ENCODE data around the gene ZNF425.
"Not testable (repeated sequence)": the region's sequence is repeated elsewhere in the genome, so short reads cannot be mapped to it uniquely, and the experiment has no call there.

ZNF425 gene

DNA sequence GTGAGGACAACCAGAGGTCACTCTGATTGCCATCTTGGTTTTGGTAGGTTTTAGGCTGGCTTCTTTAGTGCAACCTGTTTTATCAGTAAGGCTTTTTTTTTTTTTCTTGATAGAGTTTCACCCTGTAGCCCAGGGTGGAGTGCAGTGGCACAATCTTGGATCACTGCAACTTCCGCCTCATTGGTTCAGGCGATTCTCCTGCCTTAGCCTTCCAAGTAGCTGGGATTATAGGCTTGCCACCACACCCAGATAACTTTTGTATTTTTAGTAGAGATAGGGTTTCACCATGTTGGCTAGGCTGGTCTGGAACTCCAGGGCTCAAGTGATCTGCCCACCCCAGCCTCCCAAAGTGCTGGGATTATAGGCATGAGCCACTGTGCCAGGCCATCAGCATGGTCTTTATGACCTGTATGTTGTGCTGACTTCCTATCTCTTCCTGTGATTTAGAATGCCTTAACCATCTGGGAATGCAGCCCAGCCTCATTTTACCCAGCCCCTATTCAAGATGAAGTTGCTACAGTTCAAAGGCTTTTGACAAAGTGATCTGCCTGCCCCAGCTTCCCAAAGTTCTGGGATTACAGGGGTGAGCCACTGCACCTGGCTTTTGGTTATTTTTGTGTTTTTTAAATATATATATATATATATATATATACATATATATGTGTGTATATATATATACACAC lies 7.0 kb upstream of the ZNF425 start:
- FAIRE-seq (no peak), DNase-seq (ENCODE audit: low spot score) (no peak)

DNA sequence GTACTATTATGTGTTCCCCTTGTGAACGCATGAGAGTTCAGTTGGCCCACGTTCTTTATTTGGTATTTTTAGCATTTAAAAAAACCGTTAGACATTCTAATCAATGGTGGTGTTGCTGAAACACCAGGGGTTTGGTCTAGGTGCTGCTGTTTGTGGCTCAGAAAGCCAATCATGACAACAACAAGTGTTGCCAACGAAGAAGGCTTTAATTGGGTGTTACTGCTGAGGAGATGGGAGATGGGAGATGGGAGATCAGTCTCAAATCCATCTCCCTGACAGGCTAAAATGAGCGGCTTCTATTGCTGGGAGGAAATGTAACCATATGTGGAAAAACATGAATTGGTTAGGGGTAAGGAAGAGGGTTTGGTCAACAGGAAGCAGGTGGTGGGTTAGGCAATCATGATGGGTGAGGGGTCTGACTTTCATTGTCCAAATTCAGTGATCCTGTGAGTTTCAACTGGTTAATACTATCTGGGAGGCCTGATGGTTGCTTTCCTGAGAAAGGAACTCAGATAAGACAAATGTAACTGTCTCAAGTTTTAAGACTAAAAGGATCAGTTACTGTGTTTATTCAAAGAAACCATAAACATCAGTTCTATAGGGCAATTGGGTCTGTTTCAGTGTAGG lies 4.6 kb upstream of the ZNF425 start:
- FAIRE-seq (no peak), DNase-seq (ENCODE audit: low spot score) (no peak)

DNA sequence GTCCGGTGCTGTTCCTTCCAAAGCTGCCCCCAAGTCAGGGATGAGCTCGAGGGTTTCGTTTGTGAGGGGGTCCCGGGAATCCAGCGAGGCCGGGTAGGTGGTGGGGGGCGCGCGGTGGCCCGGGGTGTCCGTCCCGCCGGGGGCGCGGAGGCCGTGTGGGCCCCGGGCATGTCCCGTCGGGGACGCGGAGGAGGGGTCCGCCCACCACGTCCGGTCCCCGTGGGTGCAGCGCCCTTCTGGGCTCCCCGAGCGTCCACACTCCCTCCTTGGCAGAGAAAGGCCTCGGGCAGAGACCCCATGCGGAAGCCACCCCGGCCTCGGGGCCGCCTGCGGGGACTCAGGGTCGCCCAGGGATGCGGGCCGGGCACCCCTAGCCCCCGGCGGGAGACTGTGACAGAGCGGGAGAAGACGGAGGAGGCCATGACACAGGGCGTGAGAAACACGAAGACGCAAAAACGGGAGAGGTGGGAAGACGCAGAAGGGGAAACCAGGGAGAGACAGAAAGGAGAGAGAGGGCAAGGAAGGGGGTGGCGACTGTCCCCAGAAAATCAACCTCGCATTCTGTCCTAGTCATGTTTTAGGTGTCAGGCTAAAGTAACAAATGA lies 640 bp upstream of the ZNF425 start:
- FAIRE-seq (no peak), DNase-seq (ENCODE audit: low spot score) (peak; percentile 35)

DNA sequence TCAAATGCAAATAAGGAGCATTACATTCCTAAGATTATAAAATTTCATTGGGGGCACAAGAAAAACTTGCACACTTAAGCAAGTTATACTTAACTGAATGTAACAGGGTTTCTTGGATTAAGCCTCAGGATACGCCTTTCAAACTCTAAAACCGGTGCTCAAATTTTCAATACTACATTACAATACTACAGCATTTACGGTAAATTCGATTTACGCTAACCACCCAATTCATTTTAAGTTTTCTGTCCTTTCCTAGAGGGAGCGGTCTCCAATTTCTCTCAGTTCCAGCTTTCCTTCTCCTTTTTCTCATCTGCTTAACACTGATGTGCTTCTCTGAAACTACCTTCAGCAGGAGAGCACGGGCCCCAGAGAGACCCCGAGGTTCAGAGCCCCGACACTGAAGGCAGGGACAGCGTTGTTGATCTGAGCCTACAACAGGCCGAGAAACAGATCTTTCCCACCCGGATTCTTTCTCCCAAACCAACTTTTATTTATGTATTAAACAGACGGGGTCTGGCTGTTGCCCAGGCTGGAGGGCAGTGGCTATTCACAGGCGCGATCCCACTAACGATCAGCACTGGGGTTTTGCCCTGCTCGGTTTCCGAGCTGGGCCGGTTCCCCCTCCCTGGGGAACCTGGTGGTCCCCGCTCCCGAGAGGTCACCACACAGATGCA lies 798 bp downstream of the ZNF425 start:
- FAIRE-seq (no peak), DNase-seq (ENCODE audit: low spot score) (peak; percentile 17)

DNA sequence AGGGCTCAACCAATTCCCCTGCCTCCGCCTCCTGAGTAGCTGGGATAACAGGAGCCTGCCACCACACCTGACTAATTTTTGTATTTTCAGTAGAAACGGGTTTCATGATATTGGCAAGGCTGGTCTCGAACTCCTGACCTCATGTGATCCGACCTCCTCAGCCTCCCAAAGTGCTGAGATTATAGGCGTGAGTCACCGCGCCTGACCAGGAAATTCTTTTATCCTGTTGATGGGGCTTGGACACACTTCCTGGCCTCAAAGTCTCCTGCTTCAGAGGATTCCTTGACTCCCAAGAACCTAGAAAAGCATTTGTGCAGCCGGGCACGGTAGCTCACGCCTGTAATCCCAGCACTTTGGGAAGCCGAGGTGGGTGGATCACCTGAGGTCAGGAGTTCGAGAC lies 16.2 kb downstream of the ZNF425 start:
- peak; percentile 14 for DNase-seq (ENCODE audit: low spot score)

DNA sequence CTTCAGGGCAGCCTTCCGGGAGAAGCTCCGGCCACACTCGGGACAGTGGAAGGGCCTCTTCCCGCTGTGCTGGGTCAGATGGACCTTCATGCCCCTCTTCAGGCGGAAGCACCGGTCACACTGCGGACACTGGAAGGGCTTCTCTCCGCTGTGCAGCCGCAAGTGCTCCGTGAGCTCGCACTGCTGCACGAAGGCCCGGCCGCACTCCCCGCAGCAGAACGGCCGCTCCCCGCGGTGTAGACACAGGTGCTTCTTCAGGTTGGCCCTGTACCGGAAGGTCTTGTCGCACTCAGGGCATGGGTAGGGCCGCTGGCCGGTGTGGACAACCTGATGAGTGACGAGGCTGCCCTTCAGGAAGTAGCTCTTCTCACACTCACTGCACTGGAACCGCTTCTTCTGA lies 21.4 kb downstream of the ZNF425 start:
- no peak for DNase-seq (ENCODE audit: low spot score)

More for the DNA sequence above, 16.2 kb downstream of the ZNF425 start:
- FAIRE-seq = no peak

DNA sequence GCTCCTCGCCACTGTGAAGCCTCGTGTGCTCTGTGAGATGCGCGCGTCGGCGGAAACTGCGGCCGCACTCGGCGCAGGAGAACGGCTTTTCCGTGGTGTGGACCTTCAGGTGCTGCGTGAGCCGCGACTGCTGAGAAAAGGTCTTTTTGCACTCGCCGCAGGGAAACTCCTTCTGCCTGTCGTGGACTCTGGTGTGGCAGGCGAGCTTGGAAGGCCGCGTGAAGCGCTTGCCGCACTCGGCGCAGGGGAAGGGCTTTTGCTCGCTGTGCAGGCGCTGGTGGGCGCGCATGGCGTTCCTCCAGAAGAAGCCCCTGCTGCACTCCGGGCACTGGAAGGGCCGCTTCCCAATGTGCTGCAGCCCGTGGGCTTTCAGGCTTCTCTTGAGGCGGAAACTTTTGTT lies 21.9 kb downstream of the ZNF425 start:
- no peak for DNase-seq (ENCODE audit: low spot score)

More for the DNA sequence above, 21.4 kb downstream of the ZNF425 start:
- FAIRE-seq = no peak

DNA sequence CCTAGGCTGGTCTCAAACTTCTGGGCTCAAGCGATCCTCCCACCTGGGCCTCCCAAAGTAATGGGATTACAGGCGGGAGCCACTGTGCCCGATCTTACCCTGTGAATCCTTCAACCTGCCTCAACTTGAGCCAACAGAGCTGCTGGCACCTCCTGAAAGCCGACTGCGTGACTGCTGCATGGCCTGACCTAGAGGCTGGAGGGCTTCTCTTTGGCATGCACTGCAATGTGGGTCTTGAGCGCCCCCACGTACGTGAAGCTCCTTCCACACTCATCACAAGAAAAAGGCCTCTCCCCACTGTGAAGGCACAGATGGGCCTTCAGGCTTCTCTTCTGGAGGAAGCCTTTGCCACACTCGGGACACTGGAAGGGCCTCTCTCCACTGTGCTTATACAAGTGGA lies 22.7 kb downstream of the ZNF425 start:
- FAIRE-seq (no peak), DNase-seq (ENCODE audit: low spot score) (no peak)

More for the DNA sequence above, 21.9 kb downstream of the ZNF425 start:
- no peak for FAIRE-seq

DNA sequence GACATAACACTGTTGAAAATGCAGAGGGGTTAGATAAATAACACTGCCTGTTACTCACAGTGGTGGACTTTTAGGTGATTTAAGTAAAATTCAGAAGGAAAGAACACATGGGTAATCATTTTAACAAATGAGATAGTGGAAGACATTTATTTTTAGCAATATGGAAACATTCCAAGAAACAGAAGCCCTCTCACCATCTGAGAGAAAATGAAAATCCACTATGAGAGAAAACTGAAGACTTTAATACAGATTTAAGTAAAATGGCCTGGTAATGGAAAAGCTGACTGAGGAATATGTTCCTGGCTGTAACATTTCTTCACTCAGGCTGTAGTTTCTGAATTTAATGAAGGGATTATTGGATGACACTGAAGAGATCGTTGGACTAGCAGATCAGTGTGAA lies 23.5 kb downstream of the ZNF425 start:
- DNase-seq (ENCODE audit: low spot score) (no peak), FAIRE-seq (no peak)

DNA sequence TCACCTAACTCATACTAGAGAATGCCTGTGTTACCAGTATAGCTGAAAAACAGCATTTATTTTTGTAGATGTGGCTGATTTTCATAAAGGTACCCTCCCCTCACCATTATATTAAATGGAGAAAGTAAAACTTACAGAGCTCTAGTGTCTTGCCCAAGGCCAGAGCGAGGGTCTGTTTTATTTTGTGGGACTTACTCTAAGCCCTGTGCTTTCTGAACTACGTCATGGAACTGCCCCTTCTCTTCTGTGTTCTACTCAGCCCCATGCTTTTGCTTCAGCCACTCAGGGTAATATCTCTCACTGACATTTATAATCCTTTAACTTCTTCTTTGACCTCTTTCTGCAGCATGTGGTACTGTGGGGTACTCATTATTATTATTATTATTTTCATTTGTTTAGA lies 25.3 kb downstream of the ZNF425 start:
- no peak for DNase-seq (ENCODE audit: low spot score)
- no peak for FAIRE-seq

DNA sequence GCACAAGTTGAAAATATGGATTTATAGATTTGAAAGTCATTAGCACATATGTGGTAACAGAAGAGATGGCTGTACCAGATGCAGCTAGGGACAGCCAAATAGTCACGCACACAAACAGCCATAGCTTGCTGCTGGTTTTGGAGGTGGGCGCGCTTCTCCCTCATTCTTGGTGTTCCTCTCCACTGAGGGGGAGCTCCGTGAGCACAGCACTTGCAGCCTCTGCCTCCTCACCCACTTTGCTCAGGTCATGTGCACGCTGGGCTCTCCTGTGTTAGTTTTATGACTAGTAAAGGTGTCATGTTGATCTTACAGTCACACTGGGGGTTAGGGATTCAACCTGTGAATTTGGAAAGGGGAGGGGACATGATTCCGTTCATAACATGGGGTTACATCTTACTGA lies 27.1 kb downstream of the ZNF425 start:
- no peak for DNase-seq (ENCODE audit: low spot score)
- no peak for FAIRE-seq

DNA sequence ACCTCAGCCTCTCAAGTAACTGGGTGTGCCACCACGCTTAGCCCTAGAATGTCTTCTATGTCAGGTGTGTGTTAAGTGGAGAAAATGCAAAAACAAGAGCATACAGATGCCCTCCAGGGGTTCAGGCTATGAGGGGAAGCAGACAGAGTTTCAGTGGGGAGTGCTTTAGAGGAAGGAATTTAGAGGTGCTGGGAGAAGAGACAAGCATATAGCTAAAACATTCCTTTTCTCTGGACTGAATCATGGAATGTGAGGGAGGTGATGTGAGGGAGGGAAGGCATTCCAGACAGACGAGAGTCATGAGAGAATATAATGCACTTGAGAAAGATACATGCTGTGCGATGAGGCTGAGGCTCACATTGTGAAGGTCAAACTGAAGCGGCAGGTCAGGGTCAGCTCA lies 29.0 kb downstream of the ZNF425 start:
- FAIRE-seq (no peak), DNase-seq (ENCODE audit: low spot score) (no peak)

DNA sequence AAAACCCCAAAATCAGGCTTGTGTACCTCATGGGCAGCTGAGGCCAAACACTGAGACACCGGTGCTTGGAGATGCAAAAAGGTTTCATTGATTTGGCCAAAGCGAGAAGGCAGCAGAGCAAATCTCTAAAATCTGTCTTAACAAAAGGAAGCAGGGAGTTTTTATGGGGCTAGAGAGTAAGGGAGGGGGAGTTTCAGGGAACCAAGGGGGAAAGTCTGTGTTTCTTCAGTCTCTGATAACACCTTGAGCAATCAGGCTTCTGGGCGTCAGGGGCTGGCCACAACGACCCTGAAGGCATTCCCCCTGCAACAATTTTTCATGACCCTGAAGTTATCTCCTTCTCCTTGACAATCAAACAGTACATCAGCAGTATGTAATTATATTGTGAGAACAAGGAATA lies 32.9 kb downstream of the ZNF425 start:
- no peak for DNase-seq (ENCODE audit: low spot score)
- FAIRE-seq = no peak

DNA sequence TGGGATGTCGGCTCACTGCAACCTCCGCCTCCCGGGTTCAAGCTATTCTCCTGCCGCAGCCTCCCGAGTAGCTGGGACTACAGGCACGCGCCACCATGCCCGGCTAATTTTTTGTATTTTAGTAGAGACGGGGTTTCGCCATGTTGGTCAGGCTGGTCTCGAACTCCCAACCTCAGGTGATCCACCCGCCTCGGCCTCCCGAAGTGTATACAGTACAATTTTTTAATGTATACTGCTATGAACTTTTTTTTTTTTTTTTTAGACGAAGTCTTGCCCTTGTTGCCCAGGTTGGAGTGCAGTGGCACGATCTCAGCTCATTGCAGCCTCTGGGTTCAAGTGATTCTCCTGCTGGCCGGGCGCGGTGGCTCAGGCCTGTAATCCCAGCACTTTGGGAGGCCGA lies 33.9 kb downstream of the ZNF425 start:
- DNase-seq (ENCODE audit: low spot score); FAIRE-seq: not testable (repeated sequence)

DNA sequence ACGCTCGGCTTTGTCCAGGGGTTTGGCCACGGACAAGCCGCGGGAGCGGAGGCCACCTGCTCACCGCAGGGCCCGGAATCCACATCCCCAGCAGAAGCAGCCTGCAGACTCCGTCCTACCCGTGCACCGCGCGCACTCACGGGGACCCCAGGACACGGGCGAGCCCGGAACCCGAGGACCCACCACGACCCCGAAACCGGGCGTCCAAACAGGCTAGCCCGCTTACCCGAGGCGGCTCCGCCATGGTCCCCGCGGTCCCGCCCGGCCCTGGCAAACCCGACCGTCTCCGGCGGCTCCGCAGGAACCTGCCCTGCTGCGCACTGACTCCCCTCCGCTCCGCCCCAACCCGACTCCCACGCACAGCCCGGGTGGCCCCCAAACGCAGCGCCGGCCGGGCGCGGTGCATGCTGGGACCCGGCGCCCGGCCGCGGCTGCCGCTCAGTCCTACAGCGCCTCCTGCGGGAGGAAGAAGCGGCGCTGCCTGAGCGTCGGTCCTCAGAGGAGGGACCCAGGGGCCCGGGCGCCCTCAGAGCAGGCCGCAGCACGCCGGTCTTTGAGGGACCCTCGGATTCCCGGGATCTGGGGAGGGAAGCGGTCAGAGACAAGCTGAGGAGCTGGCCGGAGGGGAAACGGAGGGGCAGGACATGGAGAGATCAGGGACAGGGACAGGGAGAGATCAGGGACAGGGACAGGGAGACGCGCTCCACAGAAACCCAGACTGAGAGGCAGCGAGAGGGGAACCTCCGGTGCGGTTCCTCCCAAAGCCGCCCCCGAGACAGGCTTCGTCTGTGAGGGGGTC lies 35.5 kb downstream of the ZNF425 start, which contains the start of gene ZNF786:
ZNF786 (minus strand) TSS at position 322 of the 799 bp plus-strand sequence; CDS start at position 244, 78 bp downstream.
- FAIRE-seq (no peak), DNase-seq (ENCODE audit: low spot score) (peak; percentile 78)

DNA sequence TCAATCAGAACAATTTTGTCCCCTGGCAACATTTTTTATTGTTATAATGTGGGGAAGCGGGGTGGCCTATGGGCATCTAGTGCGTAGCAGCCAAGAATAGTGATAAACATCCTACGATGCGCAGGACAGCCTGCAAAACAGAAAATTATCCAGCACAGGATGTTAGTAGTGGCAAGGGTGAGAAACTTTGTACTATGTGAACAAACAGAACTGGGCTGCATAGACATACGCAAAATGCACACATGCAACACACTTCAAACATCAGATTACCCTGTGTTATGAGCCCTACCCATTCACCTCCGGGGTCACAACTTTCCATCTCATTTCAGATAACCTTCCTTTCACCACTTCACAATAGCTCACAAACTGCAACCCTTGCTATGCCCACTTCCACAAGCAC lies 38.7 kb downstream of the ZNF425 start:
- DNase-seq (ENCODE audit: low spot score) (no peak), FAIRE-seq (no peak)

DNA sequence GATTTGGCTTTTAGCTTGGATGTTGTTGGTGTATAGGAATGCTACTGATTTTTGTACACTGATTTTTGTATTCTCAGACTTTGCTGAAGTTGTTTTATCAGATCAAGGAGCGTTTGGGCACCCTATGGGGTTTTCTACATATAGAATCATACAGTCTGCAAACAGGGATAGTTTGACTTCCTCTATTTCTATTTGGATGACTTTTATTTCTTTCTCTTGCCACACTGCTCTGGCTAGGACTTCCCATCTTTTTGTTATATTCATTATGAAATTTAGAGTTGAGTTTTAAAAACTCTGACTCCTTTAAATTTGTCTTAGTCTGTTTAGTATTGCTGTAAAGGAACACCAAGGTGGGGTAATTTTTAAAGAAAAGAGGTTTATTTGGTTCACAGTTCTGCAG lies 40.3 kb downstream of the ZNF425 start:
- no peak for FAIRE-seq
- no peak for DNase-seq (ENCODE audit: low spot score)

DNA sequence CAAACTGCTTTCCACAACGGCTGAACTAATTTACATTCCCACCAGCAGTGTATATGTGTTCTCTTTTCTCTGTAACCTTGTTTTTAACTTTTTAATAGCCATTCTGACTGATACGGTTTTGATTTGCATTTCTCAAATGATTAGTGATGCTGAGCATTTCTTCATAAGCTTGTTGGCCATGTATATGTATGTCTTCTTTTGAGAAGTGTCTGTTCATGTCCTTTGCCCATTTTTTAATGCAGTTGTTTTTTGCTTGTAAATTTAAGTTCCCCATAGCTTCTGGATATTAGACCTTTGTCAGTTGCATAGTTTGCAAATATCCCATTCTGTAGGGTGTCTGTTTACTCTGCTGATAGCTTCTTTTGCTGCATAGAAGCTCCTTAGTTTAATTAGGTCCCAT lies 41.7 kb downstream of the ZNF425 start:
- FAIRE-seq = no peak

DNA sequence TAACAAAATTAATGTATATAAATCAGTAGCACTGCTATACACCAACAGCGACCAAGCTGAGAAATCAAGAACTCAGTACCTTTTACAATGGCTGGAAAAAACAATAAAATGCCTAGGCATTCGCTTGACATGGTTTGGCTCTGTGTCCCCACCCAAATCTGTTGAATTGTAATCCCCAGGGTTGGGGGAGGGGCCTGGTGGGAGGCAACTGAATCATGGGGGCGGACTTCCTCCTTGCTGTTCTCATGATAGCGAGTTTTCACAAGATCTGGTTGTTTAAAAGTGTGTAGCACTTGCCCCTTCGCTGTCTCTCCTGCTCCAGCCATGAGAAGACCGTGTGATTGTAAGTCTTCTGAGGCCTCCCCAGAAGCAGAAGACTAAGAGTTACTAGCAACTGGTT lies 44.2 kb downstream of the ZNF425 start:
- DNase-seq (ENCODE audit: low spot score) (no peak), FAIRE-seq (no peak)

More for the DNA sequence above, 41.7 kb downstream of the ZNF425 start:
- no peak for DNase-seq (ENCODE audit: low spot score)

DNA sequence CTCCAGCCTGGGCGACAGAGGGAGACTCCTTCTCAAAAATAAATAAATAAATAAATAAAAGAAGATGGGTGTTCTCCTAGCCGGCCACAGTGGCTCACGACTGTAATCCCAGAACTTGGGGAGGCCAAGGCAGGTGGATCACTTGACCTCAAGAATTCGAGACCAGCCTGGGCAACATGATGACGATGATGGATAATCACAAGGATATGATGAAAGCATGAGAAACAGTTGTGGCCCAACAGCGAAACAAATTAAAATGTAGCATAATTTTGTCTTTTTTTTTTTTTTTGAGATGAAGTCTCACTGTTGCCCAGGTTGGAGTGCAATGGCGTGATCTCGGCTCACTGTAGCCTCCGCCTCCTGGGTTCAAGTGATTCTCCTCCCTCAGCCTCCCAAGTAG lies 48.5 kb downstream of the ZNF425 start:
- no peak for FAIRE-seq

DNA sequence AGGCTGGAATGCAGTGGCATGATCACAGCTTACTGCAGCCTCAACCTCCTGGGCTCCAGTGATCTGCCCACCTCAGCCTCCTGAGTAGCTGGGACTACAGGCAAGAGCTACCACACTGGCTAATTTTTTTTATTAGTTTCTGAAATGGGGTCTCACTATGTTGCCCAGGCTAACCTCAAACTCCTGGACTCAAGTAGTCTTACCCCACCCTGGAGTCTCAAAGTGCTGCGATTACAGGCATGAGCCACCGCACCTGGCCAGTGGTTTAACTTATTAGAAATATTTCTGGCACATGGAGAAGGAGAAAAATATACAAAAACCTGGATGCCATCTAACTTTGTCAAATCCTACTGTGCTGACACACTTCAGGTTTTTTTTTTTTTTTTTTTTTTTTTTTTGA lies 50.8 kb downstream of the ZNF425 start:
- DNase-seq (ENCODE audit: low spot score) = no peak
- no peak for FAIRE-seq

More for the DNA sequence above, 48.5 kb downstream of the ZNF425 start:
- no peak for DNase-seq (ENCODE audit: low spot score)
